Heart left ventricle (tissue), 13 donors: ENCODE data around the gene LIMA1.

Experiments
- POLR2A ChIP-seq, 2 donors: fragments of 450-650 bp; IDR thresholded peaks; one replicate each; pipeline ENCODE4 v1.6.1; 2017; ENCODE audit warnings: antibody characterized with exemption in 2 of 2, mild to moderate bottlenecking in 2 of 2, moderate library complexity in 2 of 2
- TF ChIP-seq, protein P1 (sequence below), 12 donors: fragments of 200-600 bp; sonication (generic) in 4 of 12; IDR thresholded peaks; one replicate each; pipeline versions ENCODE4 v1.5.0 to v1.8.0; 2018 to 2022; ENCODE audit warnings: antibody characterized with exemption in 12 of 12, mild to moderate bottlenecking in 5 of 12
- donor health status: ischemic (EF 13 %, LVEDD 7.1; RV severe dilation, severe dysfunction).
- donor health status: DM: no; HTN: yes; CAD: no.
- donor health status: DM: no; HTN: no; CAD: no.
- donor health status: ischemic (EF 25% LVEDD 6.9; RV normal size, moderate dysfunction).
- donor health status: ischemic (EF 25% LVEDD 5.7; RV mildly dilated, moderate dysfunction).
- donor health status: ischemic (EF 35%, LVEDD 5.7; RV mildly dilated, moderate dysfunction).
- donor health status: nonischemic (EF 11% LVEDD 7.7; RV severe dilation, severe dysfunction).
- donor health status: DM: yes; HTN: yes; CAD: no.
- donor health status: PGD.
- donor health status: ischemic (EF 29% LVEDD 5.4; RV normal size, mild dysfunction).
- donor health status: nonischemic (EF 23%, LVEDD 6.1; RV moderate dilation, normal function).

DNA sequence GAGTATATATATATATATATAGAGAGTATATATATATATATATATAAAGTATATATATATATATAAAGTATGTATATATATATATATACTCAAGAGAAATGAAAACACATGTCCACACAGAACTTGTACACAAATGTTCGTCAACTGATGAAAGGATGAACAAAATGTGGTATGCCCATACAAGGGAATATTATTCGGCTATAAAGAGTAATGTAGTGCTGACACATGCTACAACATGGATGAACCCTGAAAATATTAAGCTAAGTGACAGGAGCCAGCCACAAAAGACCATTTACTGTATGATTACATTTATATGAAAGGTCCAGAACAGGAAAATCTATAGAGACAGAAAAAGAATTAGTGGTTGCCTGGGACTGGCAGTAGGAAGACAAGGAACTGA, 19.5 kb downstream of the LIMA1 start:
- TF ChIP-seq, protein P1, sequence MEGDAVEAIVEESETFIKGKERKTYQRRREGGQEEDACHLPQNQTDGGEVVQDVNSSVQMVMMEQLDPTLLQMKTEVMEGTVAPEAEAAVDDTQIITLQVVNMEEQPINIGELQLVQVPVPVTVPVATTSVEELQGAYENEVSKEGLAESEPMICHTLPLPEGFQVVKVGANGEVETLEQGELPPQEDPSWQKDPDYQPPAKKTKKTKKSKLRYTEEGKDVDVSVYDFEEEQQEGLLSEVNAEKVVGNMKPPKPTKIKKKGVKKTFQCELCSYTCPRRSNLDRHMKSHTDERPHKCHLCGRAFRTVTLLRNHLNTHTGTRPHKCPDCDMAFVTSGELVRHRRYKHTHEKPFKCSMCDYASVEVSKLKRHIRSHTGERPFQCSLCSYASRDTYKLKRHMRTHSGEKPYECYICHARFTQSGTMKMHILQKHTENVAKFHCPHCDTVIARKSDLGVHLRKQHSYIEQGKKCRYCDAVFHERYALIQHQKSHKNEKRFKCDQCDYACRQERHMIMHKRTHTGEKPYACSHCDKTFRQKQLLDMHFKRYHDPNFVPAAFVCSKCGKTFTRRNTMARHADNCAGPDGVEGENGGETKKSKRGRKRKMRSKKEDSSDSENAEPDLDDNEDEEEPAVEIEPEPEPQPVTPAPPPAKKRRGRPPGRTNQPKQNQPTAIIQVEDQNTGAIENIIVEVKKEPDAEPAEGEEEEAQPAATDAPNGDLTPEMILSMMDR (IDR thresholded peaks at IDR 0.05) = no peak
- no peak for TF ChIP-seq POLR2A (IDR thresholded peaks at IDR 0.05)
